ENCODE results near the gene TRAPPC12. TPM values are rescaled to one million over a fixed set of nuclear protein-coding genes. Genes with fewer than 3 reads are reported as not detected.

The TRAPPC12 gene
- total RNA-seq, 1 donor from 2014 or later = 130 TPM

DNA sequence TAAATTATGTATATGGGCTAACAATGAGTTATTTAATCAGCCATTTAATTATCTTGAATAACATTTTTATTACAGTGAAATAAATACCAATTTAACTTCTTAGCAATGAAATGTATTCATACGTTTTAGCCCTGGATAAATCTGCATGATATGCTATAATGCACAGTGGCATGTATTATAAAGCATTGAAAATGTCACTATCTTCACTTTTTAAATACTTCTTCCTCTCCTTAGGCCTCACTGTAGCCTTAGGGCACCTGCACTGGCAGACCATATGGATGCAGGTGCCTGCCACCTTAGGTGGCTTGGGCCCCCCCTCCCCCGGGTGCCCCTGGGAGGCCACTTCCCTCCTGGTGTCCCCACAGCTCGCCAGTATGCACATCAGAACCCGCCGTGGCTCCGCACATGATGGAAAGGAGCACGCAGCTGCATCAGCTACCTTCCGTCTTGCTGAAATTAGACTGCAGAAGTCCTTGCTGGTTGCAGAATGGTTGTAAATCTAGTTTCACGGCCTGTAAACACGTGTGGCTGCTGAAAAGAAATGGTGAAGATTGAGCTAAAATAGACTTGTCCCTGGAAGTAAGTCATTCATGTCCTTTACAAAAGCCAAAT is 83.1 kb downstream of the TRAPPC12 start:
- H3K27me3 Mint-ChIP-seq (ENCODE audit: unreplicated experiment) = peaks cover 6% of the 10 kb centered on the region
- TF ChIP-seq CTCF (IDR thresholded peaks at IDR 0.05; ENCODE audit: partially characterized antibody, unreplicated experiment) = peak; percentile 63
- no peak for DNase-seq
- peaks cover 32% of the 10 kb centered on the region for H3K4me1 Mint-ChIP-seq (ENCODE audit: low read depth, unreplicated experiment)
- H3K36me3 Mint-ChIP-seq (ENCODE audit: unreplicated experiment) = peaks cover 3% of the 10 kb centered on the region
- peaks cover 8% of the 10 kb centered on the region for H3K9me3 Mint-ChIP-seq (ENCODE audit: unreplicated experiment)
- H3K4me3 Mint-ChIP-seq (ENCODE audit: unreplicated experiment) = no peak overlapping the region
- H3K27ac Mint-ChIP-seq (ENCODE audit: unreplicated experiment) = no peak overlapping the region

GRCh38 chr2:3463186-3463835 is 83.8 kb downstream of the TRAPPC12 start:
- no peak for DNase-seq
- Mint-ChIP-seq H3K4me3 (ENCODE audit: unreplicated experiment) (no peak overlapping the region), H3K9me3 (ENCODE audit: unreplicated experiment) (peaks cover 15% of the 10 kb centered on the region), H3K27me3 (ENCODE audit: unreplicated experiment) (peaks cover 6% of the 10 kb centered on the region), H3K4me1 (ENCODE audit: low read depth, unreplicated experiment) (peaks cover 36% of the 10 kb centered on the region), H3K27ac (ENCODE audit: unreplicated experiment) (no peak overlapping the region), H3K36me3 (ENCODE audit: unreplicated experiment) (peaks cover 2% of the 10 kb centered on the region)
- no peak for TF ChIP-seq CTCF (IDR thresholded peaks at IDR 0.05; ENCODE audit: partially characterized antibody, unreplicated experiment)

GRCh38 chr2:3463944-3464343 is 84.5 kb downstream of the TRAPPC12 start:
- H3K27ac Mint-ChIP-seq (ENCODE audit: unreplicated experiment) = no peak overlapping the region

DNA sequence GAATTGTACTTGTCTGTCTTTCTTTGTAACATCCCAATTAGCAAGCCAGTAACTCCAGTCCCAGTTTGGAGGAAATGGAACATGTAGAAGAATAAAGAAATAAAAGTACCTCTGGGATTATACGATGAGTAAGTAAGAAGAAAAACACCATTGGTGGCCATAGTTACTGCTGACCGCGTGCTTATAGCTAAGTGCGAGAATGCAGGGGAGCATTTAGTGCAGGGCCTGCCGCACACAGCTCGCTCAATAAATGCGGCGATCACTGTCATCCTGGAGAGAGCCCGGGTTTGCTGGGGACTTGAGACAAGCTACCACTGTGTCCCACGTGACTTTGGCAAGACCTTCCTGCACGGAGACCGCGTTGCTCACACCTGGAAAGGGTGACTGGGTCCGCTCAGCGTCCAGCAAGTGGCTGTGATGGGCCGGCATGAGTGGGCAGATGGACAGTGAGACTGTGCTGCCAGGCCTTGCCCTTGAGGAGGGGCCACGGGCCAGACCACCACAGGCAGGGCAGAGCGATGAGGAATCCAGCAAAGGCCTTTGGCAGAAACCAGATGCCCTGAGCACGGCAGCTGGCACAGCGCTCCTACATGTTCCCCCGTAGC is 85.0 kb downstream of the TRAPPC12 start:
- DNase-seq = no peak
- Mint-ChIP-seq H3K27me3 (ENCODE audit: unreplicated experiment) (peaks cover 5% of the 10 kb centered on the region), H3K4me3 (ENCODE audit: unreplicated experiment) (no peak overlapping the region), H3K9me3 (ENCODE audit: unreplicated experiment) (peaks cover 16% of the 10 kb centered on the region), H3K27ac (ENCODE audit: unreplicated experiment) (no peak overlapping the region), H3K4me1 (ENCODE audit: low read depth, unreplicated experiment) (peaks cover 27% of the 10 kb centered on the region), H3K36me3 (ENCODE audit: unreplicated experiment) (peaks cover 4% of the 10 kb centered on the region)
- no peak for TF ChIP-seq CTCF (IDR thresholded peaks at IDR 0.05; ENCODE audit: partially characterized antibody, unreplicated experiment)

More at GRCh38 chr2:3463944-3464343, 84.5 kb downstream of the TRAPPC12 start:
- H3K4me3 Mint-ChIP-seq (ENCODE audit: unreplicated experiment) = no peak overlapping the region
- H3K9me3 Mint-ChIP-seq (ENCODE audit: unreplicated experiment) = peaks cover 16% of the 10 kb centered on the region
- peaks cover 8% of the 10 kb centered on the region for H3K27me3 Mint-ChIP-seq (ENCODE audit: unreplicated experiment)
- DNase-seq = no peak
- H3K36me3 Mint-ChIP-seq (ENCODE audit: unreplicated experiment) = peaks cover 4% of the 10 kb centered on the region
- H3K4me1 Mint-ChIP-seq (ENCODE audit: low read depth, unreplicated experiment) = peaks cover 32% of the 10 kb centered on the region
- TF ChIP-seq CTCF (IDR thresholded peaks at IDR 0.05; ENCODE audit: partially characterized antibody, unreplicated experiment) = no peak

DNA sequence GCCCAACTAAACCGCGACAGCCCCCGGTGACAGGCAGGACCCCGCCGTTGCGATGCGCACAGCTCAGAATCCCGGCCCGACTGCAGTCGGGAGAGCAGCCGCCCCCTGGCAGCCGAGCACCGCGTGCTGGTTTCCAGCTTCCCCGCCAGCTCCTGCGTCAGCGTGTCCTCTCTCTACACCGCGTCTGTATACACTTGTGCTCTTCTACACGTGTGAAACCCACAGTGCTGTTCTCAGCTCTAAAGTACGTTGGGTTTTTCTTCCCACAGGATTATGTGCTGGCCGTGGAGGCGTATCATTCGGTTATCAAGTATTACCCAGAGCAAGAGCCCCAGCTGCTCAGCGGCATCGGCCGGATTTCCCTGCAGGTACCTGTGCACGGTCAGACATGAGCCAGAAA is 85.8 kb downstream of the TRAPPC12 start:
- Mint-ChIP-seq H3K4me1 (ENCODE audit: low read depth, unreplicated experiment) (peaks cover 28% of the 10 kb centered on the region), H3K36me3 (ENCODE audit: unreplicated experiment) (peaks cover 5% of the 10 kb centered on the region), H3K4me3 (ENCODE audit: unreplicated experiment) (no peak overlapping the region), H3K27ac (ENCODE audit: unreplicated experiment) (no peak overlapping the region), H3K27me3 (ENCODE audit: unreplicated experiment) (peaks cover 5% of the 10 kb centered on the region), H3K9me3 (ENCODE audit: unreplicated experiment) (peaks cover 16% of the 10 kb centered on the region)
- no peak for DNase-seq
- no peak for TF ChIP-seq CTCF (IDR thresholded peaks at IDR 0.05; ENCODE audit: partially characterized antibody, unreplicated experiment)

Data from glutamatergic neuron (in vitro differentiated cells).